WI38 (cell line): ENCODE measurements around the gene RAPGEF4.
"Not testable (repeated sequence)": the region's sequence is repeated elsewhere in the genome, so short reads cannot be mapped to it uniquely, and the experiment has no call there.

Experiments
- H3K4me3 ChIP-seq: 2 replicates; pipeline ENCODE4 v1.5.1; 2011; ENCODE audit warnings: low read depth, mild to moderate bottlenecking, control low read depth, low read length
- TF ChIP-seq, protein P1 (sequence below): IDR thresholded peaks from 2 replicates; pipeline ENCODE4 v1.5.1; 2012; ENCODE audit warnings: low read depth, mild to moderate bottlenecking, control low read depth, low read length

Gene RAPGEF4

DNA sequence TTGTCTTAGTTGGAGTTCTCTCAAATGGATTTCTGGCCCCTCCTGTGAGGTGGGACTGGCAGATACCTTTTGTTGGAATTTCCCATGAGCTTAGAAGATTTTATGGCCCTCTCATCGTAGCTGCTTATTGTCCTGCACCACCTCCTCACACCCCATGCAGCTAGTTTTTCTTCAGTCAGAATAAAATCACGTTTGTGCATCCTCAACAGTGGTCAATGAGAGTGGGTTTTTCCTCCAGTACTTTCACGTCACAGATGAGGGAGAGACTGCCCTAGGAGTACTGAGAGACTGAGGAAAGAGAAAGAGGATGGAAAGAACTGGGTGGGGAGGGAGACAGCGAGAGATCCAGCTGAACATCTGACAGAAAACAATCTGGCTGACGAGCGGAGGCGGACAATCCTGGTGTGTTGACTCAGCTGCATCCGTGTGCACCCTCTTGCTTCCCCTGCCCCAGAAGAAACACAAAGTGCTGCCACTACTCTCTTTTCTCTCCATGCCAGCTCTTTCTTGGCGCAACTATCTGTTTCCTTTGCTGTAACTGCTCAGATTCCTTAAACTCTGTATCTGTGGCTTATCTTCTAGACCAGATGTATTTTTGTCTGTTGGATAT, 7.4 kb downstream of the RAPGEF4 start:
- TF ChIP-seq, protein P1, sequence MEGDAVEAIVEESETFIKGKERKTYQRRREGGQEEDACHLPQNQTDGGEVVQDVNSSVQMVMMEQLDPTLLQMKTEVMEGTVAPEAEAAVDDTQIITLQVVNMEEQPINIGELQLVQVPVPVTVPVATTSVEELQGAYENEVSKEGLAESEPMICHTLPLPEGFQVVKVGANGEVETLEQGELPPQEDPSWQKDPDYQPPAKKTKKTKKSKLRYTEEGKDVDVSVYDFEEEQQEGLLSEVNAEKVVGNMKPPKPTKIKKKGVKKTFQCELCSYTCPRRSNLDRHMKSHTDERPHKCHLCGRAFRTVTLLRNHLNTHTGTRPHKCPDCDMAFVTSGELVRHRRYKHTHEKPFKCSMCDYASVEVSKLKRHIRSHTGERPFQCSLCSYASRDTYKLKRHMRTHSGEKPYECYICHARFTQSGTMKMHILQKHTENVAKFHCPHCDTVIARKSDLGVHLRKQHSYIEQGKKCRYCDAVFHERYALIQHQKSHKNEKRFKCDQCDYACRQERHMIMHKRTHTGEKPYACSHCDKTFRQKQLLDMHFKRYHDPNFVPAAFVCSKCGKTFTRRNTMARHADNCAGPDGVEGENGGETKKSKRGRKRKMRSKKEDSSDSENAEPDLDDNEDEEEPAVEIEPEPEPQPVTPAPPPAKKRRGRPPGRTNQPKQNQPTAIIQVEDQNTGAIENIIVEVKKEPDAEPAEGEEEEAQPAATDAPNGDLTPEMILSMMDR, result no peak

DNA sequence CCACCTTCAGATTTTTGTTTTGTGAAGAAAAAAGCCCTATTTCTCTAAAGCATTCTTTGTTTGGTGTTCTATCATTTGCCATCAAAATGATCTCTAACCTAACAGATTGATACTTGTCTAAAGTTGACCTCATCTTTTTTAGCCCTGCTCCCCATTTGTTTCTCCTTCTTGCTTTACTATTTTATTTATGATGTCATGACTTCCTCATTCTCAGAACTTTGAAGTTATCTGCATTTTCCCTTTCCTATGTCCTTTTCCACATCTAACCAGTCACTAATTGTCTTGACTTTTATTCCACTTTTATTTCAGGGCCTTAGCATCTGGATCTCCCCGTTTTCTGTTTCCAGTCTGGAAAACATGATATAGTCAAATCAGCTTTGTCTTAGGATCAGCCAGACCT, 8.3 kb downstream of the RAPGEF4 start:
- no peak overlapping the region for H3K4me3 ChIP-seq
- TF ChIP-seq, protein P1, result no peak

More for the DNA sequence above, 7.4 kb downstream of the RAPGEF4 start:
- no peak overlapping the region for H3K4me3 ChIP-seq

DNA sequence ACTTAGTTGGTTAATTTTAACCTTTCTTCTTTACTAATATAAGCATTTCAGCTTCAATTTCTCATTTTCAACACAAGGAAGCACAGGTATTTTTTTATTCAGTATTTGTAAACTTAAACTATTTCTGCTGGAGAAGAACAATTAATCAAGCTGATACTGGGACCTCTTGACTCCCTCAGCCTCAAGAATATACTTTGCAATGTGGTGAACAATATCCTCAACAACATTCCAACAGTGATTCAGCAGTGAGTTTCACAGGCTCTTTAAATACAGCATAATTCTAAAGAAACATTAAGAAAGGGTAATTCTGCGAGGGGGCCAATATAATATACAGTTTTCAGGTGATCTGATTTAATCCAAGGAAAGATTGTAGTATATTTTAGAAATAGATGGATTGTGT, 10.0 kb downstream of the RAPGEF4 start:
- TF ChIP-seq, protein P1, result no peak

DNA sequence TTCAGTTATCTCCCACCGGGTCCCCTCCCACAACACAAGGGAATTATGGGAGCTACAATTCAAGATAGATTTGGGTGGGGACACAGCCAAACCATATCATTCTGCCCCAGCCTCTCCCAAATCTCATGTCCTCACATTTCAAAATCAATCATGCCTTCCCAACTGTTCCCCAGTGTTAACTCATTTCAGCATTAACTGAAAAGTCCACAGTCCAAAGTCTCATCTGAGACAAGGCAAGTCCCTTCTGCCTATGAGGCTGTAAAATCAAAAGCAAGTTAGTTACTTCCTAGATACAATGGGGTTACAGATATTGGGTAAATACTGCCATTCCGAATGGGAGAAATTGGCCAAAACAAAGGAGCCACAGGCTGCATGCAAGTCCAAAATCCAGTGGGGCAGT, 12.9 kb downstream of the RAPGEF4 start:
- H3K4me3 ChIP-seq, result not testable (repeated sequence)

More for the DNA sequence above, 10.0 kb downstream of the RAPGEF4 start:
- no peak overlapping the region for H3K4me3 ChIP-seq

DNA sequence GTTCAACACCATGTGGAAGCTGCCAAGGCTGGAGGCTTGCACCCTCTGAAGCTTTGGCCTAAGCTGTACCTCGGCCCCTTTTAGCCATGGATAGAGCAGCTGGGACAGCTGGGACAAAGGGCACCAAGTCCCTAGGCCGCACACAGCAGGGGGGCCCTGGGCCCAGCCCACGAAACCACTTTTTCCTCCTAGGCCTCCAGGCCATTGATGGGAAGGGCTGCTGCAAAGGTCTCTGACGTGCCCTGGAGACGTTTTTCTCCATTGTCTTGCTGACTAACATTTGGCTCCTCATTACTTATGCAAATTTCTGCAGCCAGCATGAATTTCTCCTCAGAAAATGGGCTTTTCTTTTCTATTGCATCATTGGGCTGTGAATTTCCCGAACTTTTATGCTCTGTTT, 13.7 kb downstream of the RAPGEF4 start:
- no peak overlapping the region for H3K4me3 ChIP-seq
- TF ChIP-seq, protein P1, result no peak

DNA sequence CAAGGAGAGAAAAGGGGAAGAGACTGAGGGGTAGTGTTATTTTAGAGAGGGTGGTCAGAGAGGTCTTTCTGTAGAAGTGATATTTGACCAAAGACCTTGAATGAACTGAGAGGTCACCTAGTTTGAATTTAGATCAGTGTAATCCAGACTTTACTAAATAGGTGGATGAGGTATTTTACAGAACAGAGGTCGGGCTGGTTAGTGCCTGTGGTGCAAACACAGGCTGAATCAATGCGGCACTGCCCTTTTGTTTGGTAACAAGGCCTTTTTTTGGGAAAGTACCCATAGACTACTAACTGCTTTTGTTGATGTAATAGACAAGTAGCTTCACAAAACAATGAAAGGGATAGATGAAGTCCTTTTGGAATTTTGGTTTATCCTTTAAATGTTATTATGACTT, 15.9 kb downstream of the RAPGEF4 start:
- TF ChIP-seq, protein P1, result no peak
- no peak overlapping the region for H3K4me3 ChIP-seq

DNA sequence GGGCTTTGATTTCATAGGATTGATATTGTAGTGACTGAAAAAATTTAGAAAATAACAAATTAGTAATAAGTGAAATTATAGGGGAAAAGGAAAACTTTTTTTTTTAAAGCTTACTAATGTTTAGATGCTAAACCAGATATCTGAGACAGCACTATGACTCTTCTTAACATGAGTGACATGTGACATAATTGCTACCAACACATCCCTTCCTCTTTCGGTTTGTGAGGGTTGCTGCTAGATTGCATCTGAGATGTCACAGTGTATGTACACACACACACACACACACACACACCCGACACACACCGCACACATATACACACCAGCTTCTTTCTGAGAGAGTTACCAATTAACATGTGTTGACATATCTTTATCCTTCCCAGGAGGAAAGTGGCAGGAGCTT, 18.0 kb downstream of the RAPGEF4 start:
- H3K4me3 ChIP-seq, result no peak overlapping the region

DNA sequence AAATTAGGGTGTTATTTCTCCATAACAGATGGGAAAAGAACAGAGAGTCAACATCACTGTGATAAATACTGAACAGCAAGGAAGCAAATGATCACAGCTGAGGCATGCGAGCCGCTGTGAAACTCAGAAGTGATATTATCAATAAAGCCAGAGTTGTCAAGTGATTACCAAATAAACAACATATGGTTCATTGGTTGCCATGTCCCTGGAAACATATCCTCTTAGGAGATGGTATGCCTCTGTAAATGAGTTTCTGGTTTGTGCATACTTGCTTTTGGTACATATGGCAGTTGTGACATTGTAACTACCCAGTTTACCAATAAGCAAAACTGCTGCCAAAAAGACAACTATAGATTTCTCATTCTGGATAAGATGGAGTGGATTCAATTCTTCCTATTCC, 23.8 kb downstream of the RAPGEF4 start:
- no peak overlapping the region for H3K4me3 ChIP-seq
- TF ChIP-seq, protein P1, result no peak

More for the DNA sequence above, 18.0 kb downstream of the RAPGEF4 start:
- TF ChIP-seq, protein P1, result no peak
